HEK293 (cell line): ENCODE results near the gene EIF4E.
"Not testable (repeated sequence)": the region's sequence is repeated elsewhere in the genome, so short reads cannot be mapped to it uniquely, and the experiment has no call there.

ENCODE experiments used
- CTCF ChIA-PET: fragments of 350-600 bp; formaldehyde crosslinking; extraction: SDS; loops from one replicate; lab custom pipeline; 2021; ENCODE audit warnings: antibody characterized with exemption; lab: Yijun Ruan, JAX
- POLR2A ChIA-PET: fragments of 300-600 bp; formaldehyde crosslinking; extraction: SDS; loops from one replicate; lab custom pipeline; 2020; ENCODE audit warnings: antibody characterized with exemption, inconsistent platforms; lab: Yijun Ruan, JAX
- H3K27ac ChIP-seq: fragments of 200-500 bp; sonication (Bioruptor generic); 2 replicates; pipeline ENCODE4 v1.5.1; 2014; ENCODE audit warnings: low read depth, low read length, control low read depth, inconsistent platforms; ENCODE audit errors: extremely low read depth
- H3K36me3 ChIP-seq, 2 experiments: fragments of 200-500 bp in 1 of 2; sonication (Bioruptor generic) in 1 of 2; 1 replicate in 1 of 2; 2 replicates in 1 of 2; pipeline ENCODE4 v1.5.1; 2014 to 2017; ENCODE audit warnings: inconsistent platforms in 2 of 2, low read length in 2 of 2; ENCODE audit not compliant: control insufficient read depth in 2 of 2, insufficient read depth in 1 of 2
- H3K4me1 ChIP-seq: fragments of 200-500 bp; sonication (Bioruptor generic); 2 replicates; pipeline ENCODE4 v1.5.1; 2014; ENCODE audit warnings: mild to moderate bottlenecking, low read length, inconsistent platforms; ENCODE audit not compliant: control insufficient read depth, insufficient read depth
- H3K4me3 ChIP-seq: 2 replicates; pipeline ENCODE4 v1.5.1; 2011; ENCODE audit warnings: low read depth, mild to moderate bottlenecking, control low read depth, low read length, moderate library complexity
- H3K9me3 ChIP-seq: fragments of 200-500 bp; sonication (Bioruptor generic); 2 replicates; pipeline ENCODE4 v1.5.1; 2014; ENCODE audit warnings: low read depth, low read length, inconsistent platforms; ENCODE audit not compliant: control insufficient read depth, insufficient read depth
- FEZF1 ChIP-seq: fragments of 450-650 bp; formaldehyde crosslinking; IDR thresholded peaks from 2 replicates; pipeline ENCODE4 v1.5.1; 2016; ENCODE audit warnings: missing biosample characterization, missing genetic modification characterization
- OSR2 ChIP-seq: fragments of 450-650 bp; formaldehyde crosslinking; IDR thresholded peaks from 2 replicates; pipeline ENCODE4 v1.5.1; 2016; ENCODE audit warnings: missing biosample characterization, missing genetic modification characterization
- PRDM1 ChIP-seq: fragments of 450-650 bp; formaldehyde crosslinking; IDR thresholded peaks from 2 replicates; pipeline ENCODE4; 2016; ENCODE audit warnings: missing biosample characterization, missing genetic modification characterization
- RBAK ChIP-seq: fragments of 450-650 bp; formaldehyde crosslinking; IDR thresholded peaks from 2 replicates; pipeline ENCODE4 v1.5.1; 2016; ENCODE audit warnings: missing biosample characterization, missing genetic modification characterization
- SETDB1 ChIP-seq: IDR thresholded peaks from one replicate; pipeline ENCODE4 v1.6.1; 2017; ENCODE audit warnings: mild to moderate bottlenecking, low read length, moderate library complexity, mixed read lengths; ENCODE audit not compliant: insufficient read length
- SP7 ChIP-seq: fragments of 450-650 bp; formaldehyde crosslinking; IDR thresholded peaks from 2 replicates; pipeline ENCODE4 v1.5.1; 2016; ENCODE audit warnings: missing biosample characterization, missing genetic modification characterization
- ZNF600 ChIP-seq: fragments of 450-650 bp; formaldehyde crosslinking; IDR thresholded peaks from 2 replicates; pipeline ENCODE4 v1.5.1; 2016; ENCODE audit warnings: missing biosample characterization, missing genetic modification characterization
- ZNF785 ChIP-seq: fragments of 450-650 bp; formaldehyde crosslinking; IDR thresholded peaks from 2 replicates; pipeline ENCODE4 v1.5.1; 2016; ENCODE audit warnings: missing biosample characterization, missing genetic modification characterization
- TF ChIP-seq, protein P1 (sequence below): fragments of 450-650 bp; formaldehyde crosslinking; IDR thresholded peaks from 2 replicates; pipeline ENCODE4 v1.5.1; 2017; ENCODE audit warnings: missing biosample characterization, missing genetic modification characterization
- TF ChIP-seq, protein P2 (sequence below): fragments of 450-650 bp; formaldehyde crosslinking; IDR thresholded peaks from 2 replicates; pipeline ENCODE4 v1.5.1; 2016; ENCODE audit warnings: missing biosample characterization, missing genetic modification characterization

The EIF4E gene

DNA sequence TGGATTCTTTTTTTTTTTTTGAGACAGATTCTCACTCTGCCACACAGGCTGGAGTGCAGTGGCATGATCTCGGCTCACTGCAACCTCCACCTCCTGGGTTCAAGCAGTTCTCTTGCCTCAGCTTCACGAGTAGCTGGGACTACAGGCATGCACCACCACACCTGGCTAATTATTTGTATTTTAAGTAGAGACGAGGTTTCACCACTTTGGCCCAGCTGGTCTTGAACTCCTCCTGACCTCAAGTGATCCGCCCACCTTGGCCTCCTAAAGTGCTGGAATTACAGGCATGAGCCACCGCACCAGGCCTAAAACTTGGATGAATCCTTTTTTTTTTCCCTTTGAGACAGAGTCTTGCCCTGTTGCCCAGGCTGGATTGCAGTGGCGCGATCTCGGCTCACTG lies 18.2 kb downstream of the EIF4E start:
- H3K4me1 ChIP-seq, H3K36me3 ChIP-seq, H3K4me3 ChIP-seq, H3K9me3 ChIP-seq, POLR2A ChIA-PET, H3K27ac ChIP-seq: not testable (repeated sequence)
- TF ChIP-seq ZNF600 (tag by site-specific recombination): peak; percentile 42; the same call in 1 of the 2 replicates
- CTCF ChIA-PET: interaction anchor here (0.6 to 0.7 kb wide), 2 partner anchors 85 to 91 kb away, joined by 3 to 4 read pairs; partner anchors contain the start of gene METAP1

DNA sequence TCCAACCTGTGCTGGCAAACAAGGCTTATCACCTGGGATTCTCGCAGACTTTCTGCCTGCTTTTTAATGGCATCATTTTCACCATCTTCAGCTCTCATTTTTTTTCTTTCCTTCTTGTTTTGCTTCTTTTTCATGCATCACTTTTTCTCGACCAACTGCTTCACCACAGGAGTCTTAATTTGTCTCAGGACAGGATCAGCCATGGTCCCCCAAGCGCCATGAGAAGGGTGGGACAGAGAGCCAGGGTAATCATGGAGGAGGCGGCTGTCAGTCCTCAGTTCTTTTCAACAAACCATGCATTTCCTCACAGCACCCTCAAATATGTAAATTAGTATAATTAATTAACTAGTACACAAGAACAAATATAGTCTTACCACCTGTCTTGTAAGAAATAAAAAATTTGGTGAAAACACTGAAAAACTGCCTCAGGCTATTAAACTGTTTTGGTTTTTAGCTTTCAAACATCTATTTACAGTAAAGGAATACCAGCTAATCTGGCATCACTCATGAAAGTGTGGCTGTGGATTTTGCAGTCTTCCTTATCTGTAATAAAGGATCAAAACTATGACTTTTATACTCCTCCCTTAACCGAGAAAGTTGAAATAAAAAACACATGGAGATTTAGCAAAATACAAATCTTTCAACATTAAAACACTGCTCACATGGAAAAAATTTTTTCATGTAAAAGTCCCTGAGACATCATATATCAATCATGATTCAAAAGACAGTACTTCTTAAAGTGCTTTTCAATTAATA lies 19.1 kb downstream of the EIF4E start:
- ChIA-PET POLR2A (interaction anchor here (0.6 kb wide), 1 partner anchor 53 kb away, joined by 4 read pairs; no protein-coding TSS in a partner anchor), CTCF (interaction anchor here (0.7 kb wide), 1 partner anchor 92 kb away, joined by 4 read pairs; no protein-coding TSS in a partner anchor)
- H3K36me3 ChIP-seq: peaks cover 0 to 3% of the 10 kb centered on the region in 2 experiments; a peak in 2 of 3 replicates
- H3K4me3 ChIP-seq: no peak overlapping the region
- TF ChIP-seq, protein P1, sequence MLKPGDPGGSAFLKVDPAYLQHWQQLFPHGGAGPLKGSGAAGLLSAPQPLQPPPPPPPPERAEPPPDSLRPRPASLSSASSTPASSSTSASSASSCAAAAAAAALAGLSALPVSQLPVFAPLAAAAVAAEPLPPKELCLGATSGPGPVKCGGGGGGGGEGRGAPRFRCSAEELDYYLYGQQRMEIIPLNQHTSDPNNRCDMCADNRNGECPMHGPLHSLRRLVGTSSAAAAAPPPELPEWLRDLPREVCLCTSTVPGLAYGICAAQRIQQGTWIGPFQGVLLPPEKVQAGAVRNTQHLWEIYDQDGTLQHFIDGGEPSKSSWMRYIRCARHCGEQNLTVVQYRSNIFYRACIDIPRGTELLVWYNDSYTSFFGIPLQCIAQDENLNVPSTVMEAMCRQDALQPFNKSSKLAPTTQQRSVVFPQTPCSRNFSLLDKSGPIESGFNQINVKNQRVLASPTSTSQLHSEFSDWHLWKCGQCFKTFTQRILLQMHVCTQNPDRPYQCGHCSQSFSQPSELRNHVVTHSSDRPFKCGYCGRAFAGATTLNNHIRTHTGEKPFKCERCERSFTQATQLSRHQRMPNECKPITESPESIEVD (tag by site-specific recombination): peak; percentile 67
- no peak for TF ChIP-seq ZNF785
- no peak for TF ChIP-seq RBAK (tag by site-specific recombination)
- TF ChIP-seq PRDM1 (tag by site-specific recombination): peak; percentile 44; the same call in 1 of the 2 replicates
- H3K9me3 ChIP-seq: no peaks in the 10 kb centered on the region
- peaks cover 8% of the 10 kb centered on the region; the same call in 1 of the 2 replicates for H3K4me1 ChIP-seq
- no peak overlapping the region for H3K27ac ChIP-seq

DNA sequence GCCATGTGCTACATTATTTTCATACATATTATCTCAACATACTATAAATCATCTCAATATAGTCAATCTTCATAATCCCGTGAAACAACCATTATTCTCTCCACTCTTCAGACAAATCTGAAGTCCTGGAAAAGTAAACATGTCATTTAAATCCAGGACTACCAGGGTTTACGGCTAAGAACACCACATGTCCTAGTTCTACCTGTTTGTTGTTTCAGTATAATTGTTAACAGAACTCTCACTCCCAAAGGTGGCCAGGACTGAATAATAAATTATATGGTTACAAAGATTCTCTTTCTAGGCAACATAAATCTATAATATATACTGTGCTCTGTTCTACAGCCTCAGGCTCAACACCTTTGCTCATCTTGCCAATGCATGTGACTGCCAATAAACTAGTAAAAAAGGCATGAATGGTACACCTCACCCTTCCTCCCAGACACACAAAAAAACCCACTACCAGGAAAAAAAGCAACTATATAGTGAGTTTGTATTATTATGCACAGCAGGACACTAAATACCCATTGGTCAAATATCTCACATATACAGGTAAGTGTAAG lies 20.1 kb downstream of the EIF4E start:
- peaks cover 8% of the 10 kb centered on the region; the same call in 1 of the 2 replicates for H3K4me1 ChIP-seq
- H3K27ac ChIP-seq: no peak overlapping the region
- TF ChIP-seq FEZF1 (peak; percentile 59), SETDB1 (no peak), SP7 (tag by site-specific recombination) (peak; percentile 18; the same call in 1 of the 2 replicates), OSR2 (tag by site-specific recombination) (0 out of 2 replicates have a peak, but pooled peaks have one; percentile 14)
- TF ChIP-seq, protein P2, sequence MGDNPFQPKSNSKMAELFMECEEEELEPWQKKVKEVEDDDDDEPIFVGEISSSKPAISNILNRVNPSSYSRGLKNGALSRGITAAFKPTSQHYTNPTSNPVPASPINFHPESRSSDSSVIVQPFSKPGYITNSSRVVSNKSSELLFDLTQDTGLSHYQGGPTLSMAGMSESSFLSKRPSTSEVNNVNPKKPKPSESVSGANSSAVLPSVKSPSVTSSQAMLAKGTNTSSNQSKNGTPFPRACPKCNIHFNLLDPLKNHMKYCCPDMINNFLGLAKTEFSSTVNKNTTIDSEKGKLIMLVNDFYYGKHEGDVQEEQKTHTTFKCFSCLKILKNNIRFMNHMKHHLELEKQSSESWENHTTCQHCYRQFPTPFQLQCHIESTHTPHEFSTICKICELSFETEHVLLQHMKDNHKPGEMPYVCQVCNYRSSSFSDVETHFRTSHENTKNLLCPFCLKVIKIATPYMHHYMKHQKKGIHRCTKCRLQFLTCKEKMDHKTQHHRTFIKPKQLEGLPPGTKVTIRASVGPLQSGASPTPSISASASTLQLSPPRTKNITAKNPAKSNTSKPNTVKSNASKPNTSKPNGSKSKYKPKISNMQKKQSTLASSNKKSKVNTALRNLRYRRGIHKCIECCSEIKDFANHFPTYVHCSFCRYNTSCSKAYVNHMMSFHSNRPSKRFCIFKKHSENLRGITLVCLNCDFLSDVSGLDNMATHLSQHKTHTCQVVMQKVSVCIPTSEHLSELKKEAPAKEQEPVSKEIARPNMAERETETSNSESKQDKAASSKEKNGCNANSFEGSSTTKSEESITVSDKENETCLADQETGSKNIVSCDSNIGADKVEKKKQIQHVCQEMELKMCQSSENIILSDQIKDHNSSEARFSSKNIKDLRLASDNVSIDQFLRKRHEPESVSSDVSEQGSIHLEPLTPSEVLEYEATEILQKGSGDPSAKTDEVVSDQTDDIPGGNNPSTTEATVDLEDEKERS (tag by site-specific recombination): no peak
- TF ChIP-seq, protein P1 (tag by site-specific recombination): peak; percentile 55
- TF ChIP-seq, all 188 proteins: peak for 4
- ChIA-PET CTCF (no interaction called here), POLR2A (no interaction called here)
- H3K4me3 ChIP-seq: no peak overlapping the region
- no peaks in the 10 kb centered on the region for H3K9me3 ChIP-seq
- H3K36me3 ChIP-seq: no peaks in the 10 kb centered on the region; a peak in 1 of 3 replicates
